ENCODE data around the gene SPACA6. TPM values are rescaled to one million over a fixed set of nuclear protein-coding genes. Genes with fewer than 3 reads are reported as not detected.

SPACA6 gene
- total RNA-seq, 2 donors from 2014 or later: 18.4 to 26.8 TPM

- Histone ChIP-seq H3K27me3 (ENCODE audit: control insufficient read depth, insufficient read depth, low read length, poor library complexity, severe bottlenecking) (no peaks in the 10 kb centered on the region), H3K4me1 (ENCODE audit: control insufficient read depth, insufficient read depth, low read length) (no peaks in the 10 kb centered on the region), H3K36me3 (ENCODE audit: control insufficient read depth, insufficient read depth, low read length) (peaks cover 74% of the 10 kb centered on the region), H3K9ac (ENCODE audit: extremely low read depth, low read length, poor library complexity, severe bottlenecking) (no peak overlapping the region), H3K4me3 (ENCODE audit: low read length) (no peak overlapping the region), H3K27ac (ENCODE audit: low read depth, low read length) (no peak overlapping the region), H3K9me3 (ENCODE audit: control insufficient read depth, low read length) (no peaks in the 10 kb centered on the region)
- Mint-ChIP-seq H3K27me3 (ENCODE audit: insufficient read depth) (no peaks in the 10 kb centered on the region), H3K4me3 (no peak overlapping the region), H3K9me3 (no peaks in the 10 kb centered on the region), H3K36me3 (ENCODE audit: low read depth) (peaks cover 68% of the 10 kb centered on the region), H3K4me1 (peaks cover 12% of the 10 kb centered on the region), H3K27ac (no peak overlapping the region)
- 94 to 99% methylated on average over 7 to 9 of the region's 9 CpGs for WGBS, 2 experiments (ENCODE audit: insufficient coverage in 1 of 2, insufficient read length in 1 of 2)
- no peak for TF ChIP-seq CTCF (conservative IDR thresholded peaks at IDR 0.05)
- DNase-seq: no peak
These were observed 2.0 kb downstream of the SPACA6 start for GRCh38 chr19:51695088-51695487.

- Mint-ChIP-seq H3K9me3 (no peaks in the 10 kb centered on the region), H3K4me1 (peaks cover 12% of the 10 kb centered on the region), H3K27ac (no peak overlapping the region), H3K27me3 (ENCODE audit: insufficient read depth) (no peaks in the 10 kb centered on the region), H3K4me3 (no peak overlapping the region), H3K36me3 (ENCODE audit: low read depth) (peaks cover 74% of the 10 kb centered on the region)
- Histone ChIP-seq H3K27me3 (ENCODE audit: control insufficient read depth, insufficient read depth, low read length, poor library complexity, severe bottlenecking) (no peaks in the 10 kb centered on the region), H3K9ac (ENCODE audit: extremely low read depth, low read length, poor library complexity, severe bottlenecking) (no peak overlapping the region), H3K9me3 (ENCODE audit: control insufficient read depth, low read length) (no peaks in the 10 kb centered on the region), H3K4me1 (ENCODE audit: control insufficient read depth, insufficient read depth, low read length) (no peaks in the 10 kb centered on the region), H3K27ac (ENCODE audit: low read depth, low read length) (no peak overlapping the region), H3K36me3 (ENCODE audit: control insufficient read depth, insufficient read depth, low read length) (peaks cover 81% of the 10 kb centered on the region), H3K4me3 (ENCODE audit: low read length) (no peak overlapping the region)
- no peak for DNase-seq
- no peak for TF ChIP-seq CTCF (conservative IDR thresholded peaks at IDR 0.05)
- WGBS, 2 experiments (ENCODE audit: insufficient coverage in 1 of 2, insufficient read length in 1 of 2): 95 to 98% methylated on average over 11 to 14 of the region's 14 CpGs
These were observed 2.7 kb downstream of the SPACA6 start for GRCh38 chr19:51695702-51696315.

GRCh38 chr19:51696606-51697005, 3.5 kb downstream of the SPACA6 start:
- 88 to 94% methylated on average over 3 of the region's 3 CpGs for WGBS, 2 experiments (ENCODE audit: insufficient coverage in 1 of 2, insufficient read length in 1 of 2)
- H3K27ac Mint-ChIP-seq: no peak overlapping the region
- Histone ChIP-seq H3K4me3 (ENCODE audit: low read length) (no peak overlapping the region), H3K36me3 (ENCODE audit: control insufficient read depth, insufficient read depth, low read length) (peaks cover 89% of the 10 kb centered on the region), H3K9me3 (ENCODE audit: control insufficient read depth, low read length) (no peaks in the 10 kb centered on the region), H3K9ac (ENCODE audit: extremely low read depth, low read length, poor library complexity, severe bottlenecking) (no peak overlapping the region), H3K27me3 (ENCODE audit: control insufficient read depth, insufficient read depth, low read length, poor library complexity, severe bottlenecking) (no peaks in the 10 kb centered on the region), H3K4me1 (ENCODE audit: control insufficient read depth, insufficient read depth, low read length) (no peaks in the 10 kb centered on the region), H3K27ac (ENCODE audit: low read depth, low read length) (no peak overlapping the region)
- no peak for DNase-seq
- H3K4me1 Mint-ChIP-seq: peaks cover 12% of the 10 kb centered on the region
- no peak overlapping the region for H3K4me3 Mint-ChIP-seq
- no peaks in the 10 kb centered on the region for H3K27me3 Mint-ChIP-seq (ENCODE audit: insufficient read depth)
- H3K36me3 Mint-ChIP-seq (ENCODE audit: low read depth): peaks cover 79% of the 10 kb centered on the region
- H3K9me3 Mint-ChIP-seq: no peaks in the 10 kb centered on the region
- TF ChIP-seq CTCF (conservative IDR thresholded peaks at IDR 0.05): no peak
